ENCODE results near the gene HSPA5. TPM values are rescaled to one million over a fixed set of nuclear protein-coding genes. Genes with fewer than 3 reads are reported as not detected.

The HSPA5 gene
- total and polyA plus RNA-seq, 2 experiments from 2014 or later, result 259 to 265 TPM

- Mint-ChIP-seq H3K36me3 (ENCODE audit: low read depth) (no peaks in the 10 kb centered on the region), H3K9me3 (no peaks in the 10 kb centered on the region), H3K27ac (no peak overlapping the region), H3K4me1 (peaks cover 13% of the 10 kb centered on the region), H3K27me3 (ENCODE audit: insufficient read depth, low read depth, poor library complexity) (peaks cover 2% of the 10 kb centered on the region), H3K4me3 (no peak overlapping the region)
- Histone ChIP-seq H3K4me2 (no peak overlapping the region), H3K9me2 (ENCODE audit: insufficient read depth) (no peaks in the 10 kb centered on the region), H3K4me3 (no peak overlapping the region), H3K4me1 (ENCODE audit: insufficient read depth) (peaks cover 9% of the 10 kb centered on the region), H3K36me3 (ENCODE audit: insufficient read depth) (no peaks in the 10 kb centered on the region), H2AFZ (no peak overlapping the region), H3K27me3 (ENCODE audit: insufficient read depth) (no peaks in the 10 kb centered on the region), H3K79me2 (replicated peaks; ENCODE audit: insufficient read depth) (peaks cover 84% of the 10 kb centered on the region), H3F3A (replicated peaks; ENCODE audit: low read depth) (no peaks in the 10 kb centered on the region), H3K27ac (ENCODE audit: low read depth) (no peak overlapping the region), H4K20me1 (replicated peaks; ENCODE audit: insufficient read depth) (peaks cover 5% of the 10 kb centered on the region)
- DNase-seq (ENCODE audit: low spot score), result no peak
- TF ChIP-seq ZNF331 (CRISPR knock-in tag; IDR thresholded peaks at IDR 0.05; ENCODE audit: low read depth) (no peak), ZNF462 (CRISPR knock-in tag; IDR thresholded peaks at IDR 0.05) (no peak), EZH2phosphoT487 (IDR thresholded peaks at IDR 0.05; ENCODE audit: unreplicated experiment) (no peak), ETS1 (IDR thresholded peaks at IDR 0.05) (no peak), POLR2AphosphoS5 (IDR thresholded peaks at IDR 0.05; ENCODE audit: low read depth) (no peak), CTCF (conservative IDR thresholded peaks at IDR 0.05; ENCODE audit: low read depth in 2 of 2) (no peak), JUNB (IDR thresholded peaks at IDR 0.05; ENCODE audit: unreplicated experiment) (no peak), REST (IDR thresholded peaks at IDR 0.05; ENCODE audit: unreplicated experiment) (no peak), ZNF114 (CRISPR knock-in tag; IDR thresholded peaks at IDR 0.05) (no peak), STAT1 (IDR thresholded peaks at IDR 0.05; ENCODE audit: unreplicated experiment) (no peak), NANOG (IDR thresholded peaks at IDR 0.05; ENCODE audit: borderline replicate concordance) (no peak), EZH2 (IDR thresholded peaks at IDR 0.05; ENCODE audit: low read depth, unreplicated experiment) (no peak), CREB1 (CRISPR knock-in tag; IDR thresholded peaks at IDR 0.05; ENCODE audit: low read depth) (no peak)
- ATAC-seq, result no peak
These were observed 35.6 kb upstream of the HSPA5 start for GRCh38 chr9:125276771-125277170.

Measured in GM23338 (cell line).